ENCODE data around the gene GALC.

- TF ChIP-seq, protein P1, sequence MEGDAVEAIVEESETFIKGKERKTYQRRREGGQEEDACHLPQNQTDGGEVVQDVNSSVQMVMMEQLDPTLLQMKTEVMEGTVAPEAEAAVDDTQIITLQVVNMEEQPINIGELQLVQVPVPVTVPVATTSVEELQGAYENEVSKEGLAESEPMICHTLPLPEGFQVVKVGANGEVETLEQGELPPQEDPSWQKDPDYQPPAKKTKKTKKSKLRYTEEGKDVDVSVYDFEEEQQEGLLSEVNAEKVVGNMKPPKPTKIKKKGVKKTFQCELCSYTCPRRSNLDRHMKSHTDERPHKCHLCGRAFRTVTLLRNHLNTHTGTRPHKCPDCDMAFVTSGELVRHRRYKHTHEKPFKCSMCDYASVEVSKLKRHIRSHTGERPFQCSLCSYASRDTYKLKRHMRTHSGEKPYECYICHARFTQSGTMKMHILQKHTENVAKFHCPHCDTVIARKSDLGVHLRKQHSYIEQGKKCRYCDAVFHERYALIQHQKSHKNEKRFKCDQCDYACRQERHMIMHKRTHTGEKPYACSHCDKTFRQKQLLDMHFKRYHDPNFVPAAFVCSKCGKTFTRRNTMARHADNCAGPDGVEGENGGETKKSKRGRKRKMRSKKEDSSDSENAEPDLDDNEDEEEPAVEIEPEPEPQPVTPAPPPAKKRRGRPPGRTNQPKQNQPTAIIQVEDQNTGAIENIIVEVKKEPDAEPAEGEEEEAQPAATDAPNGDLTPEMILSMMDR (IDR thresholded peaks at IDR 0.05; ENCODE audit: insufficient read depth, low read length, poor library complexity, severe bottlenecking) = no peak
- no peak for TF ChIP-seq EZH2phosphoT487 (conservative IDR thresholded peaks at IDR 0.05; ENCODE audit: low read length)
Measured at GRCh38 chr14:87967496-87967895, 25.5 kb downstream of the GALC start.
